GM06990 (cell line): Measurements from ENCODE around the gene LMF1.

Experiments
- DNase-seq: peaks from one replicate; pipeline ENCODE4 v3.0.0-alpha.2; 2011; ENCODE audit not compliant: insufficient read length; ENCODE audit errors: extremely low read depth
- H3K27me3 ChIP-seq: replicated peaks from 2 replicates; pipeline ENCODE4 v1.6.0; 2011; ENCODE audit warnings: low read length; ENCODE audit not compliant: control insufficient read depth, insufficient read depth
- H3K36me3 ChIP-seq: 2 replicates; pipeline ENCODE4 v1.5.1; 2011; ENCODE audit warnings: low read length; ENCODE audit not compliant: control insufficient read depth, insufficient read depth
- H3K4me3 ChIP-seq: replicated peaks from 2 replicates; pipeline ENCODE4 v1.5.1; 2011; ENCODE audit warnings: low read depth, mild to moderate bottlenecking, control low read depth, low read length
- TF ChIP-seq, protein P1 (sequence below): IDR thresholded peaks from 2 replicates; pipeline ENCODE4 v1.5.1; 2011; ENCODE audit warnings: low read length, control low read depth, mild to moderate bottlenecking, inconsistent platforms; ENCODE audit not compliant: insufficient read depth, poor library complexity, severe bottlenecking

Gene LMF1

DNA sequence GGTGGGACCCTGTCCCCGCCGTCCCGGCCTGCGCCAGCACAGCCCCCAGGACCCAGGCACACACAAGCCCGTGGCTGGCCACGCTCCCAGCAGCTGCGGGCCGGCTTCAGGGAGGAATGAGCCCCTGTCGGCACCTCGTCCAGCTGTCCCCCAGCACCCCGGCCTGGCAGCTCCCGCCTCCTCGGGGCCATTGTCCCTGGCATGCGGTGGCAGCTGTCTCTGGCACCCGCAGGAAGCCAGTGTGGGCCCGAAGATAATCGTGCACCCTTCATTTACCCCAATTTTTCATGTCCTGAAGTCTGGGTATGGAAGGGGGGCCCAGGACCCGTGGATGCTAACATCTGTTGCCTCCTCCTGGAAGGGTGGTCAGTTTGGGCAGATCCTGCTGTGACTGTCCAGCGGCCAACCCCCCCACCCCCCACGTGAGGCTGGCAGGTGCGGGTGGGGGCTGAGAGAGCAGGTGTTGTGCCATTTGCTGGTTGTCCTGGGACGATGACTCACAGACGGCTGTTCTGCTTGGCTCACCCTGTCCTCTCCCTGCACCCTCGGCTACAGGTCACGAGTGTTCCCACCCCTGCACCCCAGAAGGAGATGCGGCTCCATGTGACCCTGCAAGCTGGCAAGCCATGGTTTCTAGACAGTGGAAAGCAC lies 4.0 kb upstream of the LMF1 start:
- Histone ChIP-seq H3K36me3 (no peaks in the 10 kb centered on the region), H3K27me3 (no peaks in the 10 kb centered on the region; the same call in 1 of the 2 replicates), H3K4me3 (no peak overlapping the region)
- DNase-seq, result no peak
- TF ChIP-seq, protein P1, sequence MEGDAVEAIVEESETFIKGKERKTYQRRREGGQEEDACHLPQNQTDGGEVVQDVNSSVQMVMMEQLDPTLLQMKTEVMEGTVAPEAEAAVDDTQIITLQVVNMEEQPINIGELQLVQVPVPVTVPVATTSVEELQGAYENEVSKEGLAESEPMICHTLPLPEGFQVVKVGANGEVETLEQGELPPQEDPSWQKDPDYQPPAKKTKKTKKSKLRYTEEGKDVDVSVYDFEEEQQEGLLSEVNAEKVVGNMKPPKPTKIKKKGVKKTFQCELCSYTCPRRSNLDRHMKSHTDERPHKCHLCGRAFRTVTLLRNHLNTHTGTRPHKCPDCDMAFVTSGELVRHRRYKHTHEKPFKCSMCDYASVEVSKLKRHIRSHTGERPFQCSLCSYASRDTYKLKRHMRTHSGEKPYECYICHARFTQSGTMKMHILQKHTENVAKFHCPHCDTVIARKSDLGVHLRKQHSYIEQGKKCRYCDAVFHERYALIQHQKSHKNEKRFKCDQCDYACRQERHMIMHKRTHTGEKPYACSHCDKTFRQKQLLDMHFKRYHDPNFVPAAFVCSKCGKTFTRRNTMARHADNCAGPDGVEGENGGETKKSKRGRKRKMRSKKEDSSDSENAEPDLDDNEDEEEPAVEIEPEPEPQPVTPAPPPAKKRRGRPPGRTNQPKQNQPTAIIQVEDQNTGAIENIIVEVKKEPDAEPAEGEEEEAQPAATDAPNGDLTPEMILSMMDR, result no peak

DNA sequence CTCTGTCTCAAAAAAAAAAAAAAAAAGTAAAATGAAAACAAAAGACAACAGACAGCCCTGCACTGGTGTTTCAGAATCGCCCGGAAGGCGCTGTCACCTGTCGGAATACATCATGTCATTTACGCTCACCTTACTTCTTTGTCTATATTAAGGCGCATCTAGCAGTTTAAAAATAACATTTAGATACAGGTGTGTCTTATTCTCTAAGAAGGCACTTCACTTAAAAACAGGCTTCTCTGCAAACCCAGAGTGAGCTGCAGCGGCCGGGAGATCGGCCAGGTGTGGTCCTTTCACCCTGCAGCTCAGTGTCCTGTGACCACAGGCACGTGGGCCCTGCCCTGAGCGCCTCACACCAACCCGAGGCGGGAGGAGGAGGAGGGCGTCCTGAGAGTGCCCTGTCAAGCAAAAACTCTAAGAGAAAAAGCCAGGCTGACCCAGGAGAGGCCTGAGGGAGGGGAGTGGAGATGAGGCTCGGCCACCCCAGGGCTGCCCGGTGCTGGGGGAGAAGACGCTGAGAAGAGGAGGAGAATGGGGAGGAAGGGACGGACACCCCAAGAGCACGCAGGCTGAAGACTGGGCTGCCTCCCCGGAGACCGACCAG lies 3.3 kb upstream of the LMF1 start:
- H3K27me3 ChIP-seq, result no peaks in the 10 kb centered on the region; the same call in 1 of the 2 replicates
- H3K4me3 ChIP-seq, result no peak overlapping the region
- TF ChIP-seq, protein P1, result no peak
- H3K36me3 ChIP-seq, result no peaks in the 10 kb centered on the region
- no peak for DNase-seq

DNA sequence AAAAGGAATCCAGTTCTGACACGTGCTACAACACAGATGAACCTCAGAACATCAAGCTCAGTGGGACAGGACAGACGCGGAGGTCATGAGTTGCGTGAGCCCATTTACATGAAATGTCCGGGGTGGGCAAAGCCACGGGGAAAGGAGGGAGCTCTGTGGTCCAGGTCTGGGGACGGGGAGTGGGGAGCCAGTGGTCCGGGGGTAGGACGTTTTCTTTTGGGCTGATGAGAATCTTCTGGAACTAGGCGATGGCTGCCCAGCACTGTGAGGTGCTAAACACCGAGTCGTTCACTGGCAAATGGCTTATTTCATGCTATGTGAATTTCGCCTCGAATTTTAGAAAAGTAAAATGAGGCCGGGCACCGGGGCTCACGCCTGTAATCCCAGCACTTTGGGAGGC lies 2.6 kb upstream of the LMF1 start:
- DNase-seq, result no peak
- Histone ChIP-seq H3K36me3 (no peaks in the 10 kb centered on the region), H3K27me3 (no peaks in the 10 kb centered on the region; the same call in 1 of the 2 replicates), H3K4me3 (no peak overlapping the region)
- TF ChIP-seq, protein P1, result no peak

DNA sequence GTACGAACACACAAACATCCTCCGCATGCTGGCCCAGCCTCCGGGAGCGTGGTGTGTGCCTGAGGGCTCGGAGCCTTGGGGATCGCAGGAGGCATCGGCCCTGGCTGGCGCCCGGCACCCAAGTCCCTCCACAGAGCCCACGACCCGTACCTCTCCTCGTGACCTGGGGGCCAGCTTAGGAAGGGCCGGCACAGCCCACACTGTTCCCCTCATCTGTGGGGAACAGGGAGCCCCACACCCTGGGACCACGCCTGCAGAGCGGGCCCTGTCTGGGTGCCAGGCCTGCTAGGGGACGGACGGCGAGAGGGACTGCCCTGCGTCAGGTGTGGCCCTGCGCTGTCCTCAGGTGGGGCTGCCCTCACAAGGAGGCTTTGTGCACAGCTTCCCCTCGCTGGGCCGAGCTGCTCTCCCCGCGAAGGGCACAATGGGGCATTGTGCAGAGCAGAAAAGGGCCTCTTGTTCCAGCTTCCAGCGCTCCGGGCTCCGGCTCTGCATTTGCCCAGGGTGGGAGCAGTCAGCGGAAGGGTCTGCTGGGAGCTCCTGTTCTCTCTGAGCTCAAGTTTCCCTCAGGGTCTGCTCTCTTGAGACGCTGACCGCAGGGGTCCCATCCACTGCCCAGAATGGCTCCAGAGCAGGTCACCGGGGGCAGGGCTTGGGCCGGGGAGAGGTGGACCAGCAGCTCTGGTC lies 1.7 kb upstream of the LMF1 start:
- no peak for DNase-seq
- TF ChIP-seq, protein P1, result no peak
- Histone ChIP-seq H3K36me3 (no peaks in the 10 kb centered on the region; the same call in 1 of the 2 replicates), H3K4me3 (no peak overlapping the region), H3K27me3 (no peaks in the 10 kb centered on the region; the same call in 1 of the 2 replicates)

DNA sequence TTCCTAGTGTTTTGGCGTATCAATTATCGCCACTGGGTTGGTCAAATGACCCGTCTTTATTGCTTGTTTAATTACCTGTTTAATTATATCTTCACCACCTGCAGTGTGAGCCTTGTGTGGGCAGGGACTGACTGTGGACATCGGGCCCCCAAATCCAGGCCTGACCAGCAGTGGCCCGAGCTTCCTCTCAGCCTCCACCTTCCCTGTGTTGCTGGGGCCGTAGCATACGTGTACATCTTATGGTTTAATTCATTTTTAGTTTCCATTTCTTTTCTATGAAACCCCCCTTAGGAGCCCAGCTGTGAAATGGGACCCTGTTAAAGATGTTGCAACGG lies 1.2 kb upstream of the LMF1 start:
- Histone ChIP-seq H3K4me3 (no peak overlapping the region), H3K36me3 (no peaks in the 10 kb centered on the region; the same call in 1 of the 2 replicates), H3K27me3 (no peaks in the 10 kb centered on the region; the same call in 1 of the 2 replicates)
- no peak for DNase-seq
- TF ChIP-seq, protein P1, result no peak
